Measurements from ENCODE around the gene TRIM38. TPM values are rescaled to one million over a fixed set of nuclear protein-coding genes. Genes with fewer than 3 reads are reported as not detected.
"Not testable (repeated sequence)": the region's sequence is repeated elsewhere in the genome, so short reads cannot be mapped to it uniquely, and the experiment has no call there.

Gene TRIM38
- total and polyA plus RNA-seq, 7 donors = 4.2 to 13.3 (median 8.2) TPM

DNA sequence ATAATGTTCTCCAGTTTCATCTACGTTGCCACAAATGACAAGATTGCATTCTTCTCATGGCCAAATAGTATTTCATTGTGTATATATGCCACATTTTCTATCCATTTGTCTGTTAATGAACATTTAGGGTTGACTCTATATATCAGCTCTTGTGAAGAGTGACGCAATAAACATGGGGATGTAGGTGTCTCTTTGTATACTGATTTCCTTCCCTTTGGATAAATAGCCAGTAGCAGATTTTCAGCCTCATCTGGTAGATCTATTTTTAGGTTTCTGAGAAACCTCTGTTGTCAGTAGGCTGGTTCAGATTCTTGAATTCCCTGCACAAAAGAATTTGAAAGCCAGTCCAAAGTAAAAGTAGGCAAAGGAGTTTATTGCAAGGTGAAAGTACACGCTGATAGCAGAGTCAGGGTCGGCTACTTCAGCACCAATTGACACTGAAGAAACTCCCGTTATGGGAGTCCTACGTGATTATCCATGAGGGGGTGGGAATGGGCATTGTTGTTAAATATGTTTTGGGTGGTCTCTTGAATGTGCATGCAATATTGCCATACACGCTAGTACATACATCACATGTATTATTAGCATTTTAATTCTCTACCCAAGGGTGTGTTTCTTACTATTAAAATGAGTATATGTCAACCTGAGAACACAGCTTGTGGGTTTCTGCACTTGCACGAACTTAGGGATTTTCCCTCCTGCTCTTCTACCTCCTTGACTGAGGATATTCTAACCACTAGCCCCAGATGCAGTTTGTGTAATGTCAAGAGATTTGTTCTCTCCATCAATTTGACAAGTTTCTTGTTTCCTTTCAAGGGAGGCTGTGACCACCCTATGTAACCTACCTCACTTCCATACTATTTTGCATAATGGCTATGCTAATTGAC lies 17.7 kb upstream of the TRIM38 start:
- Histone ChIP-seq H3K27ac (no peak overlapping the region), H3K9me3 (no peaks in the 10 kb centered on the region), H3K4me1 (no peaks in the 10 kb centered on the region), H3K4me3 (no peak overlapping the region), H3K27me3 (no peaks in the 10 kb centered on the region), H3K36me3 (no peaks in the 10 kb centered on the region)
- intact Hi-C loops (cut with DNase I) = loop anchor here (10.0 kb wide), 1 partner anchor 680 kb away; no protein-coding TSS in a partner anchor
- TF ChIP-seq POLR2AphosphoS5 (IDR thresholded peaks at IDR 0.05) = no peak
- TF ChIP-seq EP300 (IDR thresholded peaks at IDR 0.05) = no peak
- TF ChIP-seq POLR2A (IDR thresholded peaks at IDR 0.05) = no peak
- TF ChIP-seq, protein P1, sequence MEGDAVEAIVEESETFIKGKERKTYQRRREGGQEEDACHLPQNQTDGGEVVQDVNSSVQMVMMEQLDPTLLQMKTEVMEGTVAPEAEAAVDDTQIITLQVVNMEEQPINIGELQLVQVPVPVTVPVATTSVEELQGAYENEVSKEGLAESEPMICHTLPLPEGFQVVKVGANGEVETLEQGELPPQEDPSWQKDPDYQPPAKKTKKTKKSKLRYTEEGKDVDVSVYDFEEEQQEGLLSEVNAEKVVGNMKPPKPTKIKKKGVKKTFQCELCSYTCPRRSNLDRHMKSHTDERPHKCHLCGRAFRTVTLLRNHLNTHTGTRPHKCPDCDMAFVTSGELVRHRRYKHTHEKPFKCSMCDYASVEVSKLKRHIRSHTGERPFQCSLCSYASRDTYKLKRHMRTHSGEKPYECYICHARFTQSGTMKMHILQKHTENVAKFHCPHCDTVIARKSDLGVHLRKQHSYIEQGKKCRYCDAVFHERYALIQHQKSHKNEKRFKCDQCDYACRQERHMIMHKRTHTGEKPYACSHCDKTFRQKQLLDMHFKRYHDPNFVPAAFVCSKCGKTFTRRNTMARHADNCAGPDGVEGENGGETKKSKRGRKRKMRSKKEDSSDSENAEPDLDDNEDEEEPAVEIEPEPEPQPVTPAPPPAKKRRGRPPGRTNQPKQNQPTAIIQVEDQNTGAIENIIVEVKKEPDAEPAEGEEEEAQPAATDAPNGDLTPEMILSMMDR (IDR thresholded peaks at IDR 0.05) = no peak
- no peak for DNase-seq
- 51 to 73% methylated on average over 8 of the region's 8 CpGs for WGBS, 2 donors

DNA sequence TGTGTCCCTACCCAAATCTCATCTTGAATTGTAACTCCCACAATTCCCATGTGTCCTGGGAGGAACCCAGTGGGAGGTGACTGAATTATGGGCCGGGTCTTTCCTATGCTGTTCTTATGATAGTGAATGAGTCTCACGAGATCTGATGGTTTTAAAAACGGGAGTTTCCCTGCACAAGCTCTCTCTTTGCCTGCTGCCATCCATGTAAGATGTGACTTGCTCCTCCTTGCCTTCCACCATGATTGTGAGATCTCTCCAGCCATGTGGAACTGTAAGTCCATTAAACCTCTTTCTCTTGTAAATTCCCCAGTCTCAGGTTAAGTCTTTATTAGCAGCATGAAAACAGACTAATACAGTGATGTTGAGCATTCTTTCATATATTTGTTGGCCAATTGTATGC lies 16.9 kb upstream of the TRIM38 start:
- H3K9me3 ChIP-seq = not testable (repeated sequence)
- intact Hi-C loops (cut with DNase I) = loop anchor here (10.0 kb wide), 1 partner anchor 681 kb away; no protein-coding TSS in a partner anchor
- 91% methylated on average over 3 of the region's 3 CpGs for WGBS, 2 donors

DNA sequence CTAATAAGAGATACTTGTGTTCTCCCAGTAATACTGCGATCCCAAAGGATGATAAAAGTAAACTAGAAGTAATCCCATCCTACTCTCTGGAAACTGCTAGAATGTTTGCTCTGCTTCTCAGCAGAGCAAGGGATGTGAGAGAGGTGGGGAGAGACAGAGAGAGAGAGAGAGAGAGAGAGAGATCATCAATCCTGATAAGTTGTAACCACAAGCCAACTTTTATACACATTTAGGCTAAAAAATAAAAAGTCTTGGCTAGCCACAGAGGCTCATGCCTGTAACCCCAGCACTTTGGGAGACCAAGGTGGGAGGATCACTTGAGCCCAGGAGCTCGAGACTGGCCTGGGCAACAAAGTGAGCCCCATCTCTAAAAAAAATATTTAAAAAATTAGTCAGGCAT lies 16.0 kb upstream of the TRIM38 start:
- no peaks in the 10 kb centered on the region for H3K36me3 ChIP-seq
- no peaks in the 10 kb centered on the region for H3K9me3 ChIP-seq
- no peak overlapping the region for H3K27ac ChIP-seq
- DNase-seq = no peak
- TF ChIP-seq POLR2A (IDR thresholded peaks at IDR 0.05) (no peak), POLR2AphosphoS5 (IDR thresholded peaks at IDR 0.05) (no peak), EP300 (IDR thresholded peaks at IDR 0.05) (no peak)
- TF ChIP-seq, protein P1 (IDR thresholded peaks at IDR 0.05) = no peak
- intact Hi-C loops (cut with DNase I) = loop anchor here (10.0 kb wide), 1 partner anchor 682 kb away; no protein-coding TSS in a partner anchor
- no peak overlapping the region for H3K4me3 ChIP-seq
- no peaks in the 10 kb centered on the region for H3K4me1 ChIP-seq
- 80 to 94% methylated on average over 2 of the region's 2 CpGs for WGBS, 2 donors
- no peaks in the 10 kb centered on the region for H3K27me3 ChIP-seq

More for the DNA sequence above, 16.9 kb upstream of the TRIM38 start:
- H3K27ac ChIP-seq, H3K4me1 ChIP-seq, DNase-seq, H3K4me3 ChIP-seq, H3K27me3 ChIP-seq, H3K36me3 ChIP-seq: not testable (repeated sequence)

DNA sequence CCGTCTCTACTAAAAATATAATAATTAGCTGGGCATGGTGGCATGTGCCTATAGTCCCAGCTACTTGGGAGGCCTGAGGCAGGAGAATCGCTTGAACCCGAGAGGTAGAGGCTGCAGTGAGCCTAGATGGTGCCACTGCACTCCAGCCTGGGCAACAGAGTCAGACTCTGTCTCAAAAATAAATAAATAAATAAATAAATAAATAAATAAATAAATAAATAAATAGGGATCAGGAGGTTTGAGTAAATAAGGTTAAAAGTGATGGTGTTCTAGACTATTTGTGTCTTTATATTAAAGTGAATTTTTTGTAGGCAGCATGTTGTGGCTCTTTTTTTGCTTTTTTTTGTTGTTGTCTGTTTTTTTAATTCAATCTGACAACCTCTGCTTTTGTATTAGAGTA lies 15.1 kb upstream of the TRIM38 start:
- H3K27ac ChIP-seq, H3K27me3 ChIP-seq, H3K9me3 ChIP-seq, H3K4me1 ChIP-seq, H3K36me3 ChIP-seq, H3K4me3 ChIP-seq, DNase-seq: not testable (repeated sequence)
- 94 to 95% methylated on average over 3 of the region's 3 CpGs for WGBS, 2 donors
- intact Hi-C loops (cut with DNase I) = loop anchor here (10.0 kb wide), 1 partner anchor 683 kb away; no protein-coding TSS in a partner anchor

DNA sequence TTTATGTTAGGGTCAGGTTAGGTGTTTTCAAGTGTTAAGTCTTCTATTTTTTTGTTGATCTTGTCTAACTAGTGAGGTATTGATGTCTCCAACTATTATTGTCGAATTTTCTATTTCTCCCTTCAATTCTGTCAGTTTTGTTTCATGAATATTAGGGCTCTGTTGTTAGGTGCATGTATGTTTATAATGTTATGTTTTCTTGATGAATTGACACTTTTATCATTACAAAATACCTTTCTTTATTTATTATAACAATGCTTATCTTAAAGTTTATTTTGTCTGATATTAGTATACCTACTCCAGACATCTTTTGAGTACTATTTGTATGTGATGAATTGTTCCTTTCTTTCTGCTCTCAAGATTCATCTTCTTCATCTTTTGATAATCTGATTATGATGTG lies 12.9 kb upstream of the TRIM38 start:
- H3K9me3 ChIP-seq = no peaks in the 10 kb centered on the region
- no peaks in the 10 kb centered on the region for H3K4me1 ChIP-seq
- no peak overlapping the region for H3K27ac ChIP-seq
- H3K27me3 ChIP-seq = no peaks in the 10 kb centered on the region
- TF ChIP-seq POLR2A (IDR thresholded peaks at IDR 0.05) = no peak
- TF ChIP-seq POLR2AphosphoS5 (IDR thresholded peaks at IDR 0.05) = no peak
- TF ChIP-seq, protein P1 (IDR thresholded peaks at IDR 0.05) = no peak
- TF ChIP-seq EP300 (IDR thresholded peaks at IDR 0.05) = no peak
- no peak overlapping the region for H3K4me3 ChIP-seq
- WGBS, 2 donors = 85 to 91% methylated on average over 1 of the region's 1 CpG
- DNase-seq = no peak
- intact Hi-C loops (cut with DNase I) = loop anchor here (10.0 kb wide), 1 partner anchor 685 kb away; no protein-coding TSS in a partner anchor
- H3K36me3 ChIP-seq = no peaks in the 10 kb centered on the region

Data from sigmoid colon (tissue), 7 donors.